C4-2B (cell line): ENCODE measurements around the gene NUF2.

Experiments
- H3K27ac ChIP-seq: fragments of 450-650 bp; 2 replicates; pipeline ENCODE4 v1.5.1; 2017
- CTCF ChIP-seq: fragments of 450-650 bp; conservative IDR thresholded peaks from 2 replicates; pipeline ENCODE4 v1.5.1; 2017; ENCODE audit warnings: mild to moderate bottlenecking
- ZFX ChIP-seq: fragments of 450-650 bp; IDR thresholded peaks from 2 replicates; pipeline ENCODE4 v1.6.1; 2017

NUF2 gene

DNA sequence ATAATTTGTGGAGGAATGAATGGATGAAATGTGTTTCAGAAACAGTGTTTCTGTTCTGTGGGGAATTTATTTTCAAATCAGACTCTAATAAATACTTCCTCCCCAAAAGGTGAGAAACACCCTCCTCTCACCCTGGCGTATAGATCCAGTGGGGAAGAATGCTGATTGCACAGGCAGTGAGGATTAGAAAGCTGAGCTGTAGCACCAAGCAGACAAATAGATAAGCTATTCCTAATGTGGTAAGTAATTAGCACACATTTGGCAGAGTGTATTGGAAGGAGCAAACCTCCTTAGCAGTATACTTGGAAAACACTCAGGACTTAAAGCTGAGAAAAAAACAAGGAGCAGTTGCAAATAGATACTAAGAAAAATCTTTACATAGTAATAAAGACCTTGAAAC lies 50.8 kb downstream of the NUF2 start:
- TF ChIP-seq ZFX: no peak
- no peak for TF ChIP-seq CTCF
- no peak overlapping the region for H3K27ac ChIP-seq

DNA sequence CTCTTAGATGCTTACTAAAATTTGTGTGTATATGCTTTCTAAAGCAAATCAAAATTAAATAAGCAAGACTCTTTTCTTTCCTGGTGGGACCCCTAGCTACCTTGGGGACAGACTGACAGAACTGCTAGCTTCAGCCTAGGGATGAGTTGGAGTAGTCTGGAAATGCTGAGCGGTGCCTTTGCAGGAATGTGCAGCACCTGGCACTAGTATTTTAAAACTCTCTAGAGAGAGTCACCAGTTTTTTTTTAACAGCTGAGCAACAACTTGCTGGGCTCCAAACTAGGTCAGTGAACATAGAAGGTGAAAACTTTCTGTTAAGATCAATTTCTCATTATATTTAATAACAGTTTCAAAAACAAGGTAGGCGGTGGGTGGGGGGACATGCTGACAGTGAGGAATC lies 56.8 kb downstream of the NUF2 start:
- no peak for TF ChIP-seq ZFX
- no peak for TF ChIP-seq CTCF
- no peak overlapping the region for H3K27ac ChIP-seq

DNA sequence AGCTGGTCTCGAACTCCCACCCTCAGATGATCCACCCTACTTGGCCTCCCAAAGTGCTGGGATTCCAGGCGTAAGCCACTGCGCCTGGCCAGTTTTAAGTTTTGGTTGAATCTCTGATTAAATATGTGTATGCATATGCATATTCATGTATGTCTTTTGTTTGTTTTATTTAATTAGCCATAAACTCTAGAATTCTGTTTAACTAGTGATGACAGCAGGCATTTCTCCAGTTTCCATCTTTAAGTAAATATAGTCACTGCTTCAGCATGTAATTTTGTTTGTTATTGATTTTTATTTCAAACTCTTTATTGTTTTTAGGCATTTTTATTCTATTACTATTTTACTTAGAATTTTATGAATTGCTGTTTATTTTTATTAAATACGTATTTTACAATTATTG lies 58.0 kb downstream of the NUF2 start:
- H3K27ac ChIP-seq: no peak overlapping the region
- no peak for TF ChIP-seq ZFX
- no peak for TF ChIP-seq CTCF

DNA sequence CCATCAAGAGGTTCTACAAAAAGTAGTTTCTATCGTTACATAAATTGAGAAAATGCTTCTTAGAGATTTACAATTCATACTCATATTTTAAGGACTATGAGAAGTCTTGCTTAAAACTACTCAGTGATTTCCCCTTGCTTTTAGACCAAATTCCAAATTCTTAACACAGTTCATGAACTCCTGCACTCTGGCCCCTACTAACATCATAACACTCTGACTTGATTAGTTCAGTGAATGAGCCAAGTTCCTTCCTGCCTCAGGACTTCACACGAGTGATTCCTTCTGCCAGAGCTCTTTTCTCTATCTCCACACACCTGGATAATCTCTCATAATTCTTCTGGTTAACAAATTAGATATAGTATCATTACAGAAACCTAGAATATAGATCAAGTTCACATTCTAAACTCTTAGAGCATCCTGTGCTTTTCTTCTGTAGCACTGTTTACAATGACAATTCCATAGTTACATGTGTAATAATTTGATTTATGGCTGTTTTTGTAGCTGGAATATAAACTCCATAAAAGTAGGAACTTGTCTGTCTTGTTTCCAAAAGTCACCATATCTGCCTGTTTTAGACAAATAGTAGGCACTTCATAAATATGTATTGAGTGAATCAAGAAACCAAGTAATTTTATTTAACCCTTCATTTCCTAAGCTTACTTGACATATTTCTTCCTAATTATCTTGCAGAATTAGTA lies 59.9 kb downstream of the NUF2 start:
- no peak overlapping the region for H3K27ac ChIP-seq
- TF ChIP-seq ZFX (no peak), CTCF (no peak)

DNA sequence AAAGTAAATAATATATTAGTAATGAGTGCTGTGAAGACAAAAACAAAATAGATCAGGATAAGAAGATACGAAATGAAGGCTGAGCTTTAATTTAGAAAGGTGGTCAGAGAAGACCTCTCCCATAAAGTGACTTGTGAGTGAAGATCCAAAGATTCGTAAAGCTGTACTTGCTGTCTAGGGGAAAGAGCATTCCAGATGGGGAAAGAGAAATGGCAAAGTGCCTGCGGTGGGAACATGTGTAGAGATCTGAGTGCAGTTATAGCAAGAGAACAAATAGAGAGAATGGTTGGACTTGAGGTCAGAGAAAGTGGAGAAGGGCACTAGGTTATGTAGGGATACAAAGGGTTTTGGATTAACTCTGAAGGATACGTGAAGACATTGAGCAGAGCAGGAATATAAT lies 60.6 kb downstream of the NUF2 start:
- H3K27ac ChIP-seq: no peak overlapping the region
- TF ChIP-seq CTCF: no peak
- TF ChIP-seq ZFX: no peak

DNA sequence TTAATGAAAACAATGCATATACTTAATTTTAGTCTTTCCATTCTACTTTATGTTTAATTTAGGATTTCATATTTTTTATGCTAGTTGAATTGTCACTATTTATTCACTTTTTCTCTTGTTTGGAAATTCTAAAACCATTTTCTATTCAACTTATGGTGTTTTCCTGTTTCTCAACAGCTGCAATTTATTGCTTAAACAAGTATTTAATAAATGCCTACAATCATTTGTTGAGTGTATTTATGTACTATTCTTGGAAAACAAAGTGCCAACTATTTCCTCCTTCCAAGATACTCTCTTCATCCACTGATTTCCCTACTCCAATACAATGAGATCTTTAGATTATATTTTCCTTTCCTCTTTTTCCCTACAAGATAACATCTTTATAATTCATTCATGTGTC lies 65.4 kb downstream of the NUF2 start:
- TF ChIP-seq CTCF: no peak
- no peak for TF ChIP-seq ZFX
- H3K27ac ChIP-seq: no peak overlapping the region

GRCh38 chr1:163388970-163389369 lies 67.2 kb downstream of the NUF2 start:
- TF ChIP-seq CTCF (no peak), ZFX (no peak)
- H3K27ac ChIP-seq: no peak overlapping the region
